Panc1 (cell line): Measurements from ENCODE around the gene CDH23. TPM values are rescaled to one million over a fixed set of nuclear protein-coding genes. Genes with fewer than 3 reads are reported as not detected.

Experiments
- ATAC-seq: fragments of 200-7000 bp; cut with Tn5 transposase; 2 replicates; pipeline ENCODE4 v1.9.1; 2020; ENCODE audit warnings: mild to moderate bottlenecking, moderate library complexity
- BruUV-seq: library from RNA; stranded (reverse); fragments of 400-500 nt; replicated peaks from 2 replicates; lab custom pipeline; 2021; lab: Mats Ljungman, UMichigan
- CTCF ChIA-PET: fragments of 300-600 bp; sonication (Branson Sonifier 250); formaldehyde crosslinking; loops from one replicate; lab custom pipeline; 2022; ENCODE audit warnings: antibody characterized with exemption; lab: Charles Lee
- POLR2A ChIA-PET: fragments of 300-600 bp; sonication (Branson Sonifier 250); formaldehyde crosslinking; loops from one replicate; lab custom pipeline; 2022; ENCODE audit warnings: antibody characterized with exemption; lab: Charles Lee
- DNase-seq: peaks from one replicate; pipeline ENCODE4 v3.0.0-alpha.2; 2010; ENCODE audit warnings: low read depth, low spot score
- H3K27ac ChIP-seq: 2 replicates; pipeline ENCODE4 v1.5.1; 2011; ENCODE audit warnings: mild to moderate bottlenecking, low read length, inconsistent platforms
- H3K27me3 ChIP-seq: fragments of 200-500 bp; sonication (Bioruptor generic); 2 replicates; pipeline ENCODE4 v1.6.0; 2014; ENCODE audit warnings: low read length, inconsistent platforms; ENCODE audit not compliant: control insufficient read depth, insufficient read depth
- H3K36me3 ChIP-seq: fragments of 200-500 bp; sonication (Bioruptor generic); 2 replicates; pipeline ENCODE4 v1.5.1; 2014; ENCODE audit warnings: inconsistent platforms, mild to moderate bottlenecking, low read length, moderate library complexity; ENCODE audit not compliant: control insufficient read depth, insufficient read depth
- H3K4me1 ChIP-seq: 2 replicates; pipeline ENCODE4 v1.5.1; 2011; ENCODE audit warnings: inconsistent platforms, mild to moderate bottlenecking, low read length, moderate library complexity; ENCODE audit not compliant: control insufficient read depth, insufficient read depth
- H3K4me3 ChIP-seq, 2 experiments: 2 replicates each; pipeline ENCODE4 v1.5.1; 2011 to 2012; ENCODE audit warnings: low read depth in 2 of 2, low read length in 2 of 2, mild to moderate bottlenecking in 2 of 2, inconsistent platforms in 1 of 2, moderate library complexity in 1 of 2
- H3K9me3 ChIP-seq: fragments of 200-500 bp; sonication (Bioruptor generic); 2 replicates; pipeline ENCODE4 v1.5.1; 2014; ENCODE audit warnings: low read depth, mild to moderate bottlenecking, inconsistent platforms, low read length, moderate library complexity; ENCODE audit not compliant: control insufficient read depth, insufficient read depth
- POLR2AphosphoS5 ChIP-seq: IDR thresholded peaks from 2 replicates; pipeline ENCODE4 v1.6.1; 2012; ENCODE audit warnings: mild to moderate bottlenecking, low read depth, low read length, moderate library complexity
- SIN3A ChIP-seq: IDR thresholded peaks from 2 replicates; pipeline ENCODE4 v1.6.1; 2012; ENCODE audit warnings: low read depth, mild to moderate bottlenecking, low read length, moderate library complexity, borderline replicate concordance; ENCODE audit not compliant: insufficient read depth
- TCF7L2 ChIP-seq: IDR thresholded peaks from 2 replicates; pipeline ENCODE4 v1.6.1; 2011; ENCODE audit warnings: mild to moderate bottlenecking, low read depth, low read length, inconsistent platforms
- in situ Hi-C: cut with HindIII; loops from 2 replicates; pipeline ENCODE4 v1.10.0; 2016; ENCODE audit warnings: low sequenced_read_pairs, low pct_unique_long_range_greater_than_20kb
- intact Hi-C: fragments of 100-400 bp; cut with micrococcal nuclease; formaldehyde crosslinking; loops from one replicate; pipeline ENCODE4 v1.10.0; 2022; ENCODE audit not compliant: unreplicated experiment
- total RNA-seq: library from RNA; stranded (reverse); gene quantifications from one replicate; pipeline ENCODE4 v1.2.1, GENCODE V29; 2021; ENCODE audit not compliant: unreplicated experiment
- TF ChIP-seq, protein P1 (sequence below), 2 experiments: IDR thresholded peaks; 2 replicates each; pipeline ENCODE4 v1.6.1; 2011 to 2012; ENCODE audit warnings: low read depth in 2 of 2, control low read depth in 1 of 2, low read length in 1 of 2, mild to moderate bottlenecking in 1 of 2, moderate library complexity in 1 of 2; ENCODE audit not compliant: insufficient read depth in 1 of 2
- TF ChIP-seq, protein P2 (sequence below): fragments of 450-650 bp; IDR thresholded peaks from 2 replicates; pipeline ENCODE4 v1.5.1; 2017; ENCODE audit warnings: mild to moderate bottlenecking

CDH23 gene
- total RNA-seq, 1 experiment from 2014 or later = 2.7 TPM

DNA sequence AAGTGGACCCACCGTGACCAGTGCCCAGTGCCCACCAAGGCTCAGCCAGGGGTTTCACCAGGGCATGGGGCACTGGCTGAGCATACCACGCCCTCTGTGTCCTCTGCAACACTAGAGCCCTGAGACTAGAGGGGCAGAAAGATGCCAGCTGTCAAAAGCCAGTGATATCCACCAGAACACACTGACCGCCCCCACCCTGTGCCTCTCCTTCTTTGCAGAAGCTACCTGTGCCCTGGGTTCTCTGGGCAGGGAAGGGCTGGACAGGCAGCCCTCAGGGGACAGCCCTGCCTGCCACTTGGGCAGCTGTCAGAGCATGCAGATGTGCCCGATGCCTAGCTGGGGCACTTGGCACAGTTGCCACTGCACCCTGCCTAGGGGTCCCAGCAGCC is 376.1 kb downstream of the CDH23 start:
- Histone ChIP-seq H3K4me3 (peak overlapping the region; percentile 60 to 64), H3K4me1 (peaks cover 57% of the 10 kb centered on the region), H3K36me3 (no peaks in the 10 kb centered on the region), H3K27me3 (no peaks in the 10 kb centered on the region), H3K9me3 (no peaks in the 10 kb centered on the region), H3K27ac (peak overlapping the region; percentile 68)
- ATAC-seq (peak; percentile 27), DNase-seq (no peak)
- BruUV-seq = no TSS peak
- in situ Hi-C loops (no loop called here), intact Hi-C loops (no loop called here)
- ChIA-PET POLR2A (no interaction called here), CTCF (interaction anchor here (0.6 to 1.4 kb wide), 7 partner anchors 40 to 459 kb away, joined by 3 to 11 read pairs (median 4); partner anchors contain the start of gene CDH23)
- TF ChIP-seq POLR2AphosphoS5 = no peak
- 0 out of 2 replicates have a peak, but pooled peaks have one; percentile 14 for TF ChIP-seq SIN3A
- TF ChIP-seq TCF7L2 = no peak
- TF ChIP-seq, protein P1, sequence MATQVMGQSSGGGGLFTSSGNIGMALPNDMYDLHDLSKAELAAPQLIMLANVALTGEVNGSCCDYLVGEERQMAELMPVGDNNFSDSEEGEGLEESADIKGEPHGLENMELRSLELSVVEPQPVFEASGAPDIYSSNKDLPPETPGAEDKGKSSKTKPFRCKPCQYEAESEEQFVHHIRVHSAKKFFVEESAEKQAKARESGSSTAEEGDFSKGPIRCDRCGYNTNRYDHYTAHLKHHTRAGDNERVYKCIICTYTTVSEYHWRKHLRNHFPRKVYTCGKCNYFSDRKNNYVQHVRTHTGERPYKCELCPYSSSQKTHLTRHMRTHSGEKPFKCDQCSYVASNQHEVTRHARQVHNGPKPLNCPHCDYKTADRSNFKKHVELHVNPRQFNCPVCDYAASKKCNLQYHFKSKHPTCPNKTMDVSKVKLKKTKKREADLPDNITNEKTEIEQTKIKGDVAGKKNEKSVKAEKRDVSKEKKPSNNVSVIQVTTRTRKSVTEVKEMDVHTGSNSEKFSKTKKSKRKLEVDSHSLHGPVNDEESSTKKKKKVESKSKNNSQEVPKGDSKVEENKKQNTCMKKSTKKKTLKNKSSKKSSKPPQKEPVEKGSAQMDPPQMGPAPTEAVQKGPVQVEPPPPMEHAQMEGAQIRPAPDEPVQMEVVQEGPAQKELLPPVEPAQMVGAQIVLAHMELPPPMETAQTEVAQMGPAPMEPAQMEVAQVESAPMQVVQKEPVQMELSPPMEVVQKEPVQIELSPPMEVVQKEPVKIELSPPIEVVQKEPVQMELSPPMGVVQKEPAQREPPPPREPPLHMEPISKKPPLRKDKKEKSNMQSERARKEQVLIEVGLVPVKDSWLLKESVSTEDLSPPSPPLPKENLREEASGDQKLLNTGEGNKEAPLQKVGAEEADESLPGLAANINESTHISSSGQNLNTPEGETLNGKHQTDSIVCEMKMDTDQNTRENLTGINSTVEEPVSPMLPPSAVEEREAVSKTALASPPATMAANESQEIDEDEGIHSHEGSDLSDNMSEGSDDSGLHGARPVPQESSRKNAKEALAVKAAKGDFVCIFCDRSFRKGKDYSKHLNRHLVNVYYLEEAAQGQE (IDR thresholded peaks at IDR 0.05; ENCODE audit: insufficient read depth in 1 of 2, low read depth in 2 of 2, low read length in 1 of 2) = no peak
- TF ChIP-seq, protein P2, sequence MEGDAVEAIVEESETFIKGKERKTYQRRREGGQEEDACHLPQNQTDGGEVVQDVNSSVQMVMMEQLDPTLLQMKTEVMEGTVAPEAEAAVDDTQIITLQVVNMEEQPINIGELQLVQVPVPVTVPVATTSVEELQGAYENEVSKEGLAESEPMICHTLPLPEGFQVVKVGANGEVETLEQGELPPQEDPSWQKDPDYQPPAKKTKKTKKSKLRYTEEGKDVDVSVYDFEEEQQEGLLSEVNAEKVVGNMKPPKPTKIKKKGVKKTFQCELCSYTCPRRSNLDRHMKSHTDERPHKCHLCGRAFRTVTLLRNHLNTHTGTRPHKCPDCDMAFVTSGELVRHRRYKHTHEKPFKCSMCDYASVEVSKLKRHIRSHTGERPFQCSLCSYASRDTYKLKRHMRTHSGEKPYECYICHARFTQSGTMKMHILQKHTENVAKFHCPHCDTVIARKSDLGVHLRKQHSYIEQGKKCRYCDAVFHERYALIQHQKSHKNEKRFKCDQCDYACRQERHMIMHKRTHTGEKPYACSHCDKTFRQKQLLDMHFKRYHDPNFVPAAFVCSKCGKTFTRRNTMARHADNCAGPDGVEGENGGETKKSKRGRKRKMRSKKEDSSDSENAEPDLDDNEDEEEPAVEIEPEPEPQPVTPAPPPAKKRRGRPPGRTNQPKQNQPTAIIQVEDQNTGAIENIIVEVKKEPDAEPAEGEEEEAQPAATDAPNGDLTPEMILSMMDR = no peak

DNA sequence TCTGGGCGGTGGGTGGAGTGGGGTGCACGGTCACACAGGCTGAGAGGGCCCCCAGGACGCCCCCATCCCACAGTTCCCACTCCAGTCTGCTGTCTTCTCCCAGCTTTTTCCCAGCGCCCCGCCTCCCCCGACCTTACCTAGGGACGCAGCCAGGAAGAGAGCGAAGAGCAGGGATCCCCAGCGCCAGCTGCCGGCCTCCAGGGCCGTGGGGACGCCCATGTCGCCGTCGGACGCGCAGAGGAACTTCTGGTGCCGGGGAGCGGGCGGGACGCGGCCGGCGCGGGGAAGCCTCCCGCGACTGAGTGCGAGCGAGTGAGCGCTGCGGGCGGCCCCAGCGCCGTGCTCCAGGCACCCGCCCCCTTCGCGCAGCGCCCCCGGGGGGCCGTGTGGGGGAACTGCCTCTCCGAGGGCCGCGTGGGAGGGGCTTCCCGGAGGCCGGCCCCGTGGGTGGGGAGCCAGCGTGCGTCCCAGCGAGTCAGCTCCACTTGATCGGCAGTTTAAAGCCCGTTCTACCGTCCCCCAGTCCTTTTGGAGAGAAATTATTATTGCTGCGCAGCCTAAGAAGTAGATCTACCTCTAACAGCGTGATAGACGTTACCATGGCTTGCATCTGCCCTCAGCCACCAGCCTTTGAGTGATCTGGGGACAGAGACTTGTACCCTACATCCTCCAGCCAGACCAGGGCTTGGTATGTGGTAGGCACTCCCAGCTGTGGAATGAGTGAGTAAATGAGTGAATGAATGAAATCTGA is 376.7 kb downstream of the CDH23 start, which contains the start of gene VSIR:
Gene VSIR (minus strand): TSS at position 300 of the 751 bp plus-strand sequence. CDS start 81 bp downstream, at position 219.
- CTCF ChIA-PET = interaction anchor here (0.6 to 1.4 kb wide), 8 partner anchors 40 to 459 kb away, joined by 3 to 13 read pairs (median 4); partner anchors contain the start of gene CDH23
- peaks cover 51% of the 10 kb centered on the region for H3K4me1 ChIP-seq
- peak within 1 kb of the TSS; percentile 77 for H3K27ac ChIP-seq
- POLR2A ChIA-PET = interaction anchor here (0.6 to 1.1 kb wide), 2 partner anchors 13 to 96 kb away, joined by 3 read pairs; no protein-coding TSS in a partner anchor
- BruUV-seq = no TSS peak
- H3K4me3 ChIP-seq = peak within 1 kb of the TSS; percentile 60 to 64
- ATAC-seq = peak; percentile 91
- no peaks in the 10 kb centered on the region for H3K27me3 ChIP-seq
- H3K36me3 ChIP-seq = no peaks in the 10 kb centered on the region
- TF ChIP-seq, protein P1 (IDR thresholded peaks at IDR 0.05; ENCODE audit: insufficient read depth in 1 of 2, low read depth in 2 of 2, low read length in 1 of 2) = no peak
- TF ChIP-seq POLR2AphosphoS5 = no peak
- peak; percentile 57; the same call in 1 of the 2 replicates for TF ChIP-seq SIN3A
- TF ChIP-seq, protein P2 = peak; percentile 99
- intact Hi-C loops (no loop called here), in situ Hi-C loops (no loop called here)
- peak; percentile 18 for DNase-seq
- no peaks in the 10 kb centered on the region for H3K9me3 ChIP-seq
